Endometrial microvascular endothelial cells (primary cell): ENCODE measurements around the gene SGK1. TPM values are rescaled to one million over a fixed set of nuclear protein-coding genes. Genes with fewer than 3 reads are reported as not detected.

Experiments
- in situ Hi-C: cut with HindIII; loops from 2 replicates; pipeline ENCODE4 v1.10.0; 2017; ENCODE audit warnings: low sequenced_read_pairs, low pct_unique_long_range_greater_than_20kb; ENCODE audit errors: inconsistent ontology term
- total RNA-seq: library from RNA; depleted of rRNA; stranded (reverse); fragments of >200 nt; gene quantifications from one replicate; pipeline ENCODE4 v1.2.3, GENCODE V29; 2015; ENCODE audit errors: inconsistent ontology term

The SGK1 gene
- total RNA-seq: 275 TPM

DNA sequence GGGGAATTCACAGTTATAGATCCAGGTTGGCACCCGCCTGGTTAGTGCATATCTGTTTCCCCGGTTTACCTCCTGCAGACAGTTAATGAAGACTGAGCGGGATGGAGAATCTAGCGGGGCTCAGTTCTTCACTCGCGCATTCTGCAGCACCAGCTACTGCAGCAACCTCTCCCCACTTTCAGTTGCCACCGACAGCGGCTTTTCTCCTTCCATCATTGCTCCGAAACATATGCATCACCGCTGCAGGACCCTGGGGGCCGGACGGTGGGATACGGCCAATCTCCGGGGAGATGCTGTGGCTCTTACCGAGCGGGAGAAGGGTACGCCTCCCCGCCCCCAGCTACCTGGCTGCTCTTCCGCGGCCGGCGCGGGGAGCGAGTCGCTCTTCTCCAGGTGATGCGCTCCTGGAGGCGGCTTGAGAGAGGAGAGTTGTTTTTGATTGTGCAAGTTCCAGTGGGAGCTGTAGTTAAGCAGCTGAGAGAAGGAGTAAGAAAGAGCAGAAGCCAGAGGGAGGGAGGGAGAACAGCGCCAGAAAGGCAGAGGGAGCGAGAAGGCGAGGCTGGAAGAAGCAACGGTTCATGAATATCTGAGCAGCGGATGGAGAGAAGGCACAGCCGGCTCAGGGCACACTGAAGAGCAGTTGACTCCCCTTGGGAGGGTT, at the start of gene SGK1:
SGK1 (minus strand) TSS at position 642 of the 661 bp plus-strand sequence. CDS start 652 bp downstream, outside the sequence.
- in situ Hi-C loops: no loop called here

DNA sequence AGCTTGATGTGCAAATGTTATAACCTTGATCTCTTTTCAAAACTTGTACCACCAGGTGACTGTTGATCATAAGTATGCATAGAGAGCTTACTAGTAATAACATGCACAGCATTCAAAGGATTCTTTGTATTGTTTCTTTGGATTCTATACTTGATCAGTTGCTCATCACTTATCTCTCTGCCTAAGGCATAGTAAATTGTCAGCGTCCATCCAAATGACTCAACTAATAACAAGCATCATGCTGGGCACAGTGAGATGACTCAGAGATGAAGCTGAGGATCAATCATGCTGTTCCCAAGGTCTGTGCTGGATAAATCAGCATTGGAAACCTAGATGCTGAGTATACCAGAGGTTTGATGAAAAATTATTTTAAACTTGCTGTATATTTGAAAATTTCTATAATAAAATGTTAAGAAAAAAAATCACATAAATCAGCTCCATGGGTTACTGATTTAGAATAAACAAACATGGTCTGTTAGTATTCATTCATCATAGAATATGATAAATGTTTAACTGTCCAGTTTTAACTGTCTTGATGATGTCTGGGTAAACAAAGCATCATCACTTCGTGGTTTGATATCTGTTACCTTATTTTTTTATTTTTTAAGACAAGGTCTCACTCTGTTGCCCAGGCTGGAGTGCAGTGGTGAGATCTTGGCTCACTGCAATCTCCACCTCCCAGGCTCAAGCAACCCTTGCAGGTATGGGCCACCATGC, 45.6 kb upstream of the SGK1 start:
- in situ Hi-C loops: no loop called here

DNA sequence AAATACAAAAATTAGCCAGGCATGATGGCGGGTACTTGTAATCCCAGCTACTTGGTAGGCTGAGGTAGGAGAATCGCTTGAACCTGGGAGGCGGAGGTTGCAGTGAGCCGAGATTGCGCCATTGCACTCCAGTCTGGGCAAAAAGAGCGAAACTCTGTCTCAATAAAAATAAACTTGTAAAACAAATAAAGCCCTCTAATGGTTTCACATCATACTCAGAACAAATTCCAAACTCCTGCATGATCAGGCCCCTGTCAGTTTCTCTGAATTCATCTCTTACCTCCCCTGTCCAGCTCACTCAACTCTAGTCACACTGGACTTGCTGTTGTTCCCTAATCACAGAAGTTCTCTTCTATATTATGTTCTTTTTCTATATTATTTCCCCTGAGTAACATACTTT, 43.1 kb upstream of the SGK1 start:
- in situ Hi-C loops: no loop called here

GRCh38 chr6:134359302-134359701, 41.4 kb upstream of the SGK1 start:
- in situ Hi-C loops: no loop called here

DNA sequence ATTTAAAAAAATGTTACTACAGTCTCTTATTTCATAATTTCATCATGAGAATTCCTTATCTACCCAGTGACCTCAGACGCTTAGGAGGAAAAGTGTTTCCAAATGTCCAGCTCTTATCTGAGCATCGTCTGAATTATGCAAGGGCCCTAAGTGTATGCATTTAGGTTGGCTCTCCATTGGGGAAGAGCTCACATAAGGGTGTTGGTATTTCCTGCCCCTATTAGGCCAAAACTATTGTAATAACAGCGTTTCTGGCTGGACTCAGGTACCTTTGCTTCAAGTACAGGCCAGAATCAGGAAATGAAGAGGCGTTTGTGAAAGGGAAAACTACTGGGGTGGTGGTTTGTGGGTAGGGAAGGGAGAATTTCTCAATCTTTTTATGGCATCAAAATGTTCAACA, 40.4 kb upstream of the SGK1 start:
- in situ Hi-C loops: no loop called here

DNA sequence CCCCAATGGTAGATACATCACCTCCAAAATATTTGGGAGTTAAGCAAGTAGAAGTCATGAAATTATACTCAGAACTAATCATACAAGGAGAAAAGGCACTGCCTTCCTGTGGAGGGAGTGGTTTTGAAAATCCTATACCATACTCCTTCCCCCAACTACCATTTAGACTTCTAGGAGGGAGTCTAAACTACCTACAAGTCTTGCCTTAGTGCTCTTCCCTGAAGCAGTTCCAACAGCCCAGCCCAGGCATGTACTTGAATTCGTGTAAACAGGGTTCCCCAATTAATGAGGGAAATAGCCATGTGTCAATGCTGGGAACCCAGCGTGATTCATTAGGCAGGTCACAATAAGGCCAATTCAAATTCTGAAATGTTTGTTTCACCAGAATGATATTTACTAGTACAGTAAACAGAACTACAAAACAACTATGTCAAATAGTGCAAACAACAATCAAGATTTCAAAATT, 39.1 kb upstream of the SGK1 start:
- in situ Hi-C loops: no loop called here

- in situ Hi-C loops: no loop called here
Measured at GRCh38 chr6:134356405-134356804, 38.5 kb upstream of the SGK1 start.

DNA sequence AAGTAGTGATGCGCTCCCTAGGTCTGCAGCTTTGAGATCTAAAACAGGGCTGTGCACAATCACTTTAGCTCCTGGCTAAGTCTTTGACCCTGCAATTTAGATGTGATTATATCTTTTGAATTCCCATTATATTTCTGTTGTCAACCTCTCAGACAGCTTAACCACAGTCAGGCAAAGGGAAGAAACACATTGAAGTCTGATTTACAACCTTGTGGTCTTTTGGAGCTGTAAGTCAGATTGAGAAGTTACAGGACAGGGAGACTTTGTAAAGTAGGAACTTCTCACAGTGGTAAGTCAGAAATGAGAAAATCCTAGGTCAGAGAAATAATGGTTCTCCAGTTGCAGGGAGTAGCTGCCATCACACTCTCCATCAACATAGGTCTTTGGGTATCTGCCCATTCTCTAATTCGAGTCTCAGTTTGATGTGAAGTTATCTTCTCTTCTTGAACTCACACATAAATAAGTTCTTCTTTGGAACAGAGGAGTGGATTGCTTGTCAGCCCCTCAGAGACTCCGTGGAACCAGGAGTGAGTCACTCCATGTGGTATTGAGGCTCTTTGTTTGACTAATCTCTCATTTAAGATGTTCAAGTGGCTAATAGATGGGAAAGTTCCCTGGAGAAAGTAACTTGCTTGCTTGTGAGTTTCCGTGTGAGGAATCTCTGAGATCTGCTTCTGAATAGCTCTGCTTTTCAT, 35.0 kb upstream of the SGK1 start:
- in situ Hi-C loops: no loop called here

DNA sequence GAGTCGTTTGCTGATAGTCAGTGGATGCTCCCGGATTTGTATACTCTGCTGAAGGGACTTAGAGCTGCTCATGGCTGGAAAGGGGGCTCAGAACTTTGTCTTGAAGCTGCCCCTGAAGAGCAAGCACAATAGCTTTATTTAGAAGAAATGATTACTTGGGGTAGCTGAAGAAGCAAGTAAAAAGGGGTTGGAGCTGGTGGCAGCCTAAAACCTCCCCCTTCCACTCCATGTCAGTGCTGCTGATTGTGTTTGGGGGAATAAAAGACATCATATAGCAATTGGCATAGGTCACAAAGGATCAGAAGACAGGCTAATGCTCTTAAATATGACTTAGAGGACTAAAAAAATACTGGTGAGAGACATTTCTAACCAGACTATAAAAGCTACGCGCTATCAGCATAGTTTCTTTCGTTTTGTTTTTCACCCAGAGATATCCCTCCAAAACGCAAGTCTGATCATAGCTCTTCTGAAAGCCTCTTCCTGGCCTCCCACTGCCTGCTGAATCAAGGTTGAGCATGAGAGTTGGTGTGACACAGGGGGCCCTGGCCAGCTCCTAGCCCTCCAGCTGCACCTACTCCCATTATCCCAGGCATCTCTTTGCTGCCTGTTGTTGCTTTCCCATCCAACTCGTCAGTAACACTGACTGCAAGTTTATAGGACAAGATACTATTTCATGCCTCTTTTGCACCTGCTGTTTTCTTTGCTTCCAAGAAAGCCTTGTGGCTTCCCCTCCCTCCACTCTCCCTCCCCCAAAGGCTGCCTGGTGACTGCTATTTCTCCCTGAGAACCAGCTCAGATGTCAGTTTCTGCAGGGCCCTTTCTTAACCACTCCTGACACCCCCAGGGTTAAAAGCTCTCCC, 33.9 kb upstream of the SGK1 start:
- in situ Hi-C loops: no loop called here

- in situ Hi-C loops: no loop called here
Measured at GRCh38 chr6:134347885-134348805, 30.2 kb upstream of the SGK1 start.

DNA sequence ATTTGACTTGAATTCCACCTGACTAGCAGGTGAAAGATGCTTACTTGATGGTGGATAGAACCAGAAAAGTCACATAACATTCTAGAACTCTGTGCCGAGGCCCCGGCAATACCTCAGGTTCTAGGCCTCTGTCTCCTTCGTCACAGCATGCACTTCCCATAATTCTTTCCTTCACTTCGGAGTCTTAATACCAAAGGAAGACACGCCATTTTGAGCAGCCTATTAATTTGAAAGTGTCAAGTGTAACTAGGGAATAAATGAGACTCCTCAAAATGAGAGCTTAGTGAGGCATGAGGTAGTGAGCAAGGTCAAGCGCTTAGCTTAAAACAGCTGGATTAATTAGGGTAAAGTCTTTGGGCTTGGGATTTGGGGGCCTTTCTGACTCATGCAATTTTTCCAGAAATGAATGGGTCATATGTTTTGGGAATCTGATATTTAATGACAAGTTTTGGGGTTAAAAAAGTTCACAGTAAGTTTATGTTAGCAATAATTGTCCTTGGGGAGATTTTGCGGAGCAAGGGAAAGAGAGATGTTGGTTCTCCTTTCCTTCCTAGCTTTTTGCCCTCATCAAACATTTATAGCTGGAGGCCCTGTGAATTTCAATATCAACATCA, 29.1 kb upstream of the SGK1 start:
- in situ Hi-C loops: no loop called here

DNA sequence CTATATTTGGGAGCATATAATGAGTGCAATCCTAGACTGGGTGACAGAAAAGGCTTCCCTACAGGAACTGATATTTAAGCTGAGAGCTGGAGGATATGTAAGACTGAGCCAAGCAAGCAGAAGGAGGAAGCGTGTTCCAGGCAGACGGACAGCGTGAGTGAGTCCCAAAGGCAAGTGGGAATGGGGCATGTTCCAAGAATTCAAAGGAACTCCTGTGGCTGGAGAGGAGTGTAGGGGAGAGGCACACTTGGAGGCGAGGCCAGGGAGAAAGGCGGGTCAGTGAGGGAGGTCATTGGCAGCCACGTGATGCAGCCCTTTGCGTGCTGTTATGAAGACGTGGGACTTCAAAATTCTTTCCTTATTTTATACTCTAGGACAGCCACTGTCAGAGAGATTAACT, 27.9 kb upstream of the SGK1 start:
- in situ Hi-C loops: no loop called here

DNA sequence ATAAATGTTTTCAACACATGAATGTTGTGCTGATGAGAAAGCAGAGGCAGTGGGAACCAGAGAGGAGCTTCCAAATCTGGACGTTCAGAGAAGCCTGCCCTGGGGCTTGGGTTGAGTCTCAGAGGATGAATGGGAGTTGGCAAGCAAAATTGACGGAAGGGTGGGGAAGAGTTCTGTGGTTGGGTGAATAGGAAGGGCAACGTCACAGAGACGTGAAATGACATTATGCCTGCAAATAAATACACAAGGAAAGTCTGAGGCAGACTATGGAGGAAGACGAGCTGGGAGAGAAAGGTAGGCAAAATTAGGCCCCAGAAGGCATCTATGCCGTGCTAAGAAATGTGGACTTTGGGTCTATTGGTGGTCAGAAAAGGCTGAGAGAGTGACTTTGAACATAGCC, 25.2 kb upstream of the SGK1 start:
- in situ Hi-C loops: no loop called here

DNA sequence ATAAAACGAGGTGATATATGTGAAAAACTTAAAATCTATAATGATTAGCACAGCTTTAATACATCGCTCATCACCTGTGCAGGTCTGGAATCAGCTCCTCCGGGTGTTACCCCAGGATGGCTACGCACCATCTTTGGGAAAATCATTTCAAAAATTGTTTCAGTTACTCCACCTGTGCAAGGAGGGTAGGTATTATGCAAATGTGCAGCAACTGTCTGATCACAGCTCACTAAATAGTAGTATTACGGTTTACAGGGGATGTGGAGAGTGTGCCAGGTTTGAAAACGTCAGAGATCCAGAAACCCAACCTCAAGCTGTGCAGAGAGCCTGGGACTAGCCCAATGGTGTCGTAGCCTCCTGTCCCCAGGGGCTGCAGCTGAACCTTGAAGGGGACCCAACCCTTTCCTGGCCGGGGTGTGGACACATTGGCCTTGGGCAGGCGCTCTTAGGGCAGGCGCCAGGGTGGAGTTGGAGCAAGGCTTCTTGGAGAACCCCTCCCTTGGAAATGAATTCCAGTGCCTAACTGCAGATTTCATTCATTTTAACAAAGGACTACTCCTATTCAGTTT, 24.2 kb upstream of the SGK1 start:
- in situ Hi-C loops: no loop called here

DNA sequence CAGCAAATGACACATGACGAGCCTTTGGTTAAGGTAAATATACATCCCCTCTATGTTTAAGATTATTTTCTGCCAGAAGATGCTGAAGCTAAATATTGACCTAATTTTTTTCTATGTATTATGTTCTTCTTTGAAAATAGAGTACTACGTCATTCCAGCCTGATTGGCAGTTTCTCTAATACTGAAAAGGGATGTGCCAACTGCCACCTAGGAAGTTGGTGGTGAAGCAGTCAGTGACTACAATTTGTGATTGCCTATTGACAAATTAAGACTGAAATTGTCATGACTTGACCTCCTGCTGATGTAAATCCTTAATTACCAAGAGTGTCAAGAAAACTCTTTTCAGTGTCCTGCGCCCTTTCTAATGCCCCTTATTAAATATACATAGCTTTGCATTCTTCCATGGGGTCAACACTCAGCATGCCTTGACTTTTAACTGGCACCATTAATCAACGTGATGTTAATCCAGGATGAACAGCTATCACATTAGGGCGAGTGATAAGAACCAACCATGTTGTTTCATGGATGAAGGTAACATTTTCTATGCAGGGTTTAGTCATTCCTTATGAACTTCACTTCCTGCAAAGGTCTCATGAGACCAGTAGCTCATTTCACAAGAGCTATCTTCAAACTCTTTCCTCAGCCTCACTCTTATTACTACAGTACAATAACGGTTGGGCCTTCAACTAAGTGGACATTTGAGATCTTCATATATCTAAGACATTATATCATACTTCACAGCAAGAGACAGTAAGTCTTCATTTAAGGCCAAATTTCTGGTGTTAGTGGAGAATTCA, 22.5 kb upstream of the SGK1 start:
- in situ Hi-C loops: no loop called here

- in situ Hi-C loops: no loop called here
Measured at GRCh38 chr6:134339216-134339615, 21.3 kb upstream of the SGK1 start.

DNA sequence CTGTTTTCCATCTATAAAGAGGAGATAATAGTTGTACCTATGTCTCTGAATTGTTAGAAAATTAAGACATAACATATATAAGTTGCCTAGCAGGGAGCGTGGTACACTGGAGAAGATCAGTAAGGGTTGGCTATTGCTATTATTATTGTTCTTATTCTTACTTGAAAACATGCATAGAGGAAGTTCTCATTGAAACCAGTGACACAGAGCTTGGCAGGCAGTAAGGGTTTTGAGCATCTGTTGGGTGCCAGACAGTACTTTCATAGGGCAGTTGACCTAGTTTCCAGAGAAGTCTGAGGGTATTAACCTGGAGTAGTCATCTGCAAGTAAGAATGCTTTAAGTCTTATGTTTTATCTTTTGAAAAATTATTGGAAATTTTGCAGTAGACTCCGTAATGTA, 13.3 kb upstream of the SGK1 start:
- in situ Hi-C loops: no loop called here
